Measurements from ENCODE around the gene ZNF467. TPM values are rescaled to one million over a fixed set of nuclear protein-coding genes. Genes with fewer than 3 reads are reported as not detected.

The ZNF467 gene
- total RNA-seq, 4 donors from 2014 or later = 0.40 to 6.7 (median 4.8) TPM

DNA sequence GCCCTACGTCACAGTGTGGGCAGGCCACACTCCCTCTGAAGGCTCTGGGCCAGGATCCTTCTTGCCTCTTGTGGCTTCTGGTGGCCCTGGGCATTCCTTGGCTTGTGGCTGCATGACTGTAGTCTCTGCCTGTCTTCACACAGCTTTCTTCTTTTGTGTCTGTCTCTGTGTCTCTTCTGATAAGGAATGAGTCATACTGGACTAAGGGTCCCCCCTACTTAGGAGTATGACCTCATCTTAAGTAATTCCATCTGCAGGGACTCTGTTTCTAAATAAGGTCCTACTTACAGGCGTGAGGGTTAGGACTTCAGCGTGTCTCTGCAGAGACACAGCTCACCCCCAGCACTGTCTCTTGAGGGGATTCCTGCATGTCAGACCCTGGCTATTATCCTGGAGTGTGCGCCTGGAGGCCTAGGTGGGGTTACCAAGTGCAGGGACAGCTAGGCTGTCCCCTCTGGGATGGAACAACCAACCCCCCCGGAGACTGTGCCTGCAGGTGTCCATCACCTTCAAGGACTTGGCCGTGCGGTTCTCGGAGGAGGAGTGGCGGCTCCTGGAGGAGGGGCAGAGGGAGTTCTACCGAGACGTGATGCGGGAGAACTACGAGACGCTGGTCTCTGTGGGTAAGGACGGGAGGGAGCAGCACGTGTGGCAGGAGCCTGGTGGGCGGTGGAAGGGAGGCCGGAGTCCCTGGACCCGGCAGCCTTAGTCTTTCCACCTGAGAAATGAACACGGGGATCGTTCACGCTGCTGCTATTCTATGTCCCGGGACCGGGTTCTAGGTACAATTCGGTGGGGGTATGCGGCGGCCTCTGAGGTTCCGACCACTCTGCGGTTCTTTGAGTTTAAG is 54.1 kb downstream of the ZNF467 start:
- intact Hi-C loops (cut with DNase I; ENCODE audit: low total_unique reads) (loop anchor here (10.0 kb wide), 1 partner anchor 694 kb away; the partner anchor contains the start of gene PDIA4), in situ Hi-C loops (cut with MboI; ENCODE audit: low pct_ligation_motif_present in 1 of 4, low pct_unique_long_range_greater_than_20kb in 1 of 4, low sequenced_read_pairs in 3 of 4) (no loop called here)
- TF ChIP-seq POLR2AphosphoS5 (IDR thresholded peaks at IDR 0.05) = no peak
- no peak for TF ChIP-seq POLR2A (IDR thresholded peaks at IDR 0.05)
- no peak for TF ChIP-seq EP300 (IDR thresholded peaks at IDR 0.05; ENCODE audit: low read depth)
- TF ChIP-seq, protein P1, sequence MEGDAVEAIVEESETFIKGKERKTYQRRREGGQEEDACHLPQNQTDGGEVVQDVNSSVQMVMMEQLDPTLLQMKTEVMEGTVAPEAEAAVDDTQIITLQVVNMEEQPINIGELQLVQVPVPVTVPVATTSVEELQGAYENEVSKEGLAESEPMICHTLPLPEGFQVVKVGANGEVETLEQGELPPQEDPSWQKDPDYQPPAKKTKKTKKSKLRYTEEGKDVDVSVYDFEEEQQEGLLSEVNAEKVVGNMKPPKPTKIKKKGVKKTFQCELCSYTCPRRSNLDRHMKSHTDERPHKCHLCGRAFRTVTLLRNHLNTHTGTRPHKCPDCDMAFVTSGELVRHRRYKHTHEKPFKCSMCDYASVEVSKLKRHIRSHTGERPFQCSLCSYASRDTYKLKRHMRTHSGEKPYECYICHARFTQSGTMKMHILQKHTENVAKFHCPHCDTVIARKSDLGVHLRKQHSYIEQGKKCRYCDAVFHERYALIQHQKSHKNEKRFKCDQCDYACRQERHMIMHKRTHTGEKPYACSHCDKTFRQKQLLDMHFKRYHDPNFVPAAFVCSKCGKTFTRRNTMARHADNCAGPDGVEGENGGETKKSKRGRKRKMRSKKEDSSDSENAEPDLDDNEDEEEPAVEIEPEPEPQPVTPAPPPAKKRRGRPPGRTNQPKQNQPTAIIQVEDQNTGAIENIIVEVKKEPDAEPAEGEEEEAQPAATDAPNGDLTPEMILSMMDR (IDR thresholded peaks at IDR 0.05) = no peak
- WGBS, 2 donors (ENCODE audit: low coverage in 1 of 2) = 88 to 100% methylated on average over 4 to 29 of the region's 29 CpGs
- peaks cover 0 to 5% (median 0%) of the 10 kb centered on the region in 4 donors for H3K36me3 ChIP-seq
- H3K4me1 ChIP-seq = peaks cover 0 to 24% (median 8%) of the 10 kb centered on the region in 4 donors
- no peak overlapping the region for H3K27ac ChIP-seq
- H3K27me3 ChIP-seq = no peaks in the 10 kb centered on the region
- no peak for DNase-seq
- H3K9me3 ChIP-seq = no peaks in the 10 kb centered on the region
- no peak overlapping the region for H3K4me3 ChIP-seq

DNA sequence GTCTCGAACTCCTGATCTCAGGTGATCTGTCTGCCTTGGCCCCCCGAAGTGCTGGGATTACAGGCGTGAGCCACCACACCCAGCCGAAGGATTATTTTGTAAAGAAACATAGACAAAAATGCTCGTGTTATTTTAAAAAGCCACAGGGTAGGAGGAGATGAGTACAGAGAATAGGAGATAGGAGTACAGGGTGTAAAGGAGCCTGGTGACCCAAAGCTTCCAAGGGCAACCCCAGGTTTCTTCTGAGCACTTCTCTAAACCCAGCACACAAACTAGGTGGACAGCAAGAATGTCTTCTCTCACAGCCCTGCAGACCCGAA is 54.7 kb downstream of the ZNF467 start:
- TF ChIP-seq POLR2AphosphoS5 (IDR thresholded peaks at IDR 0.05) (no peak), POLR2A (IDR thresholded peaks at IDR 0.05) (no peak), EP300 (IDR thresholded peaks at IDR 0.05; ENCODE audit: low read depth) (no peak)
- TF ChIP-seq, protein P1 (IDR thresholded peaks at IDR 0.05) = no peak
- no peak overlapping the region for H3K27ac ChIP-seq
- whole genome bisulfite sequencing, 2 donors (ENCODE audit: low coverage in 1 of 2) = 82 to 90% methylated on average over 4 to 6 of the region's 6 CpGs
- H3K36me3 ChIP-seq = peaks cover 0 to 5% (median 0%) of the 10 kb centered on the region in 4 donors
- no peak overlapping the region for H3K4me3 ChIP-seq
- intact Hi-C loops (cut with DNase I; ENCODE audit: low total_unique reads) (loop anchor here (10.0 kb wide), 1 partner anchor 694 kb away; the partner anchor contains the start of gene PDIA4), in situ Hi-C loops (cut with MboI; ENCODE audit: low pct_ligation_motif_present in 1 of 4, low pct_unique_long_range_greater_than_20kb in 1 of 4, low sequenced_read_pairs in 3 of 4) (no loop called here)
- H3K27me3 ChIP-seq = no peaks in the 10 kb centered on the region
- no peak for DNase-seq
- peaks cover 4 to 25% (median 13%) of the 10 kb centered on the region in 4 donors for H3K4me1 ChIP-seq
- H3K9me3 ChIP-seq = no peaks in the 10 kb centered on the region

DNA sequence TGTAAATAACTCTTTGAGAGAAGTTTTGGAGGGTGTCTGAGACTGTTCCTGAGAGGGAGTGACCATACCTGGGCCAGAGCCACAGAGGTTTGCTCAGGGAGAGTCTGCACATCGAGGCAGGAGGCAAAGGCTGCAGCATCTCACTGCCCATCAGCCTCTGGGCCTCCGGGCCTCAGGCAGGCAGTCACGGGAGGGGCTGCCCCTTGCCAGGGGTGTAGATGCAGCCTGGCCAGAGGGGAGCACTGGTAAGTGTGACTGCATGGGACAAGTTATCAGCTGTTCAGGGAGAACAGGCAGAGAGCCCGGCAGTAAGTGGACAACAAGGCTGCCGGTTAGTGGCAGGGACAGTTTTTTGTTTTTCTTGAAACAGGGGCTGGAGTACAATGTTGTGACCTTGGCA is 55.9 kb downstream of the ZNF467 start:
- Histone ChIP-seq H3K9me3 (no peaks in the 10 kb centered on the region), H3K36me3 (peaks cover 0 to 5% (median 0%) of the 10 kb centered on the region in 4 donors), H3K27ac (no peak overlapping the region), H3K4me1 (peaks cover 4 to 25% (median 14%) of the 10 kb centered on the region in 4 donors), H3K27me3 (no peaks in the 10 kb centered on the region), H3K4me3 (no peak overlapping the region)
- 86 to 100% methylated on average over 1 to 5 of the region's 5 CpGs for WGBS, 2 donors (ENCODE audit: low coverage in 1 of 2)
- no peak for TF ChIP-seq POLR2AphosphoS5 (IDR thresholded peaks at IDR 0.05)
- TF ChIP-seq EP300 (IDR thresholded peaks at IDR 0.05; ENCODE audit: low read depth) = no peak
- TF ChIP-seq, protein P1 (IDR thresholded peaks at IDR 0.05) = no peak
- no peak for TF ChIP-seq POLR2A (IDR thresholded peaks at IDR 0.05)
- no peak for DNase-seq
- intact Hi-C loops (cut with DNase I; ENCODE audit: low total_unique reads) = loop anchor here (10.0 kb wide), 1 partner anchor 693 kb away; the partner anchor contains the start of gene PDIA4
- in situ Hi-C loops (cut with MboI; ENCODE audit: low pct_ligation_motif_present in 1 of 4, low pct_unique_long_range_greater_than_20kb in 1 of 4, low sequenced_read_pairs in 3 of 4) = no loop called here

DNA sequence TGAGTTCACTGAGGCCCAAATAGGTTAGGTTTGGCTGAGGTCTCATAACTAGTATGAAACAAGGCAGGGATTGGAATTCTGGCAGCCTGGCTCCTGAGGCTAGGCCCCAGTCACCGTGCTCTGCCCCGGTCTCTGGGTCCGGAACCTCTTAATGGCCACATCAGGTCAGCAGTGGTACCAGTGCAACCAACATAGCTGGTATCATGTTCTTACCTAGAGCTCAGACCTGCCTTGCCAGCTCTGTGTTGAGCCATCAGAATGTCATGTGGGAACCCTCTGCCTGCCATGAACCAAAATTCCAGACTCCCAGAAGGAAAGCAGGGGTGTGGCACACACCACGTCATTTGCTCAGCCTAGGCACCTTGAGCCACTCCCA is 56.5 kb downstream of the ZNF467 start:
- in situ Hi-C loops (cut with MboI; ENCODE audit: low pct_ligation_motif_present in 1 of 4, low pct_unique_long_range_greater_than_20kb in 1 of 4, low sequenced_read_pairs in 3 of 4) = no loop called here
- no peak overlapping the region for H3K4me3 ChIP-seq
- DNase-seq = no peak
- no peaks in the 10 kb centered on the region for H3K27me3 ChIP-seq
- intact Hi-C loops (cut with DNase I; ENCODE audit: low total_unique reads) = loop anchor here (10.0 kb wide), 1 partner anchor 692 kb away; the partner anchor contains the start of gene PDIA4
- 90% methylated on average over 4 of the region's 4 CpGs; no CpG with 5 or more reads in 1 of the 2 donors for WGBS, 2 donors (ENCODE audit: low coverage in 1 of 2)
- peaks cover 0 to 5% (median 0%) of the 10 kb centered on the region in 4 donors for H3K36me3 ChIP-seq
- no peaks in the 10 kb centered on the region for H3K9me3 ChIP-seq
- TF ChIP-seq POLR2AphosphoS5 (IDR thresholded peaks at IDR 0.05) (no peak), EP300 (IDR thresholded peaks at IDR 0.05; ENCODE audit: low read depth) (no peak), POLR2A (IDR thresholded peaks at IDR 0.05) (no peak)
- TF ChIP-seq, protein P1 (IDR thresholded peaks at IDR 0.05) = no peak
- peaks cover 4 to 25% (median 14%) of the 10 kb centered on the region in 4 donors for H3K4me1 ChIP-seq
- H3K27ac ChIP-seq = no peak overlapping the region
